ENCODE results near the gene GPATCH1. TPM values are rescaled to one million over a fixed set of nuclear protein-coding genes. Genes with fewer than 3 reads are reported as not detected.

GPATCH1 gene
- total and polyA plus RNA-seq, 9 of the 15 experiments (the other 6 are each of a cell fraction or from before 2014, with no cell fraction given): 3.7 to 9.7 (median 7.7) TPM

DNA sequence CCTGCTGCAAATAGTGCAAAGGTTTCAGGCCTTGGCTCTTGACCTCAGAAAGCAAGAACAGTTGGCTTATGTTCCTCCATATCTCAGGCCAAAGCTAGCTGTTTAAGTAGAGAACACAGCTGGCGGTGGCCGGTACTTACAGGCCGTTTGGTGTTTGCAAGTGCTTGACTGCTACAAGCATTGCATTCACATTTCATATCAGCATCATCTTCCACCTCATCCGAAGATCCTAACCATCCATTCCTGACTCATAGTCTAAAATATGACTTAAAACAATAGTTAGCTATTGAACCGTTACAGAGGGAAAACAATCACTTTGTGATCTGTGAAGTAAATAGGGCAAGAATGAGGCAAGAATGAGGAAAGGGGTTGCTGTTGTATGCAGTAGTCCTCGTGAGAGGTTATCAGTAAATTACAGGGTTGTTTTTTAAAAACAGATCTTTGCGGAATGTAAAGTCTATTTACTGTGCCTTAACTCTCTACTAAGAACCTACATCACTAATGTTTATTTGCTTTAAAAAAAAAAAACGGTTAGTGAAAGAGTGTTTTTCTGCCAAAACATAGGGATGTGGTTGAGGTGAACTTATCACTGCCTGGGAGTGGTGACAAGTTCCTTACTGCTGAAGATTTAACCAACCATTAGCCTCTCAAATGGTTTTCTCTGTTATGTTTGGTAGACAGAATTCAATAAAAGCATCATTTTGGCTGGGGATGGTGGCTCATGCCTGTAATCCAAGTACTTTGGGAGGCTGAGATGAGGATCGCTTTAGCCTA, 29.3 kb downstream of the GPATCH1 start:
- H3K4me1 ChIP-seq (replicated peaks in 1 of 2; ENCODE audit: control insufficient read depth in 2 of 2, insufficient read depth in 2 of 2, low read length in 2 of 2): no peaks in the 10 kb centered on the region
- no peak for FAIRE-seq
- DNase-seq (ENCODE audit: extremely low read depth in 1 of 4, low spot score in 3 of 4): no peak
- H3K9me3 ChIP-seq (replicated peaks; ENCODE audit: control insufficient read depth, insufficient read depth, low read depth, low read length): no peaks in the 10 kb centered on the region
- in situ Hi-C loops (cut with MboI): no loop called here
- BruUV-seq (replicated peaks): no TSS peak
- H3K4me3 ChIP-seq: no peak overlapping the region
- H3K27me3 ChIP-seq (ENCODE audit: control insufficient read depth in 2 of 2, insufficient read depth in 2 of 2, low read length in 2 of 2): no peaks in the 10 kb centered on the region
- H3K9ac ChIP-seq (ENCODE audit: insufficient read depth in 1 of 2, low read depth in 2 of 2, low read length in 2 of 2): no peak overlapping the region
- no peak overlapping the region for H2AFZ ChIP-seq (ENCODE audit: low read depth, low read length)
- intact Hi-C loops (cut with micrococcal nuclease): no loop called here
- H3K79me2 ChIP-seq (ENCODE audit: control insufficient read depth, insufficient read depth, low read length): no peaks in the 10 kb centered on the region
- H3K9me1 ChIP-seq (ENCODE audit: control insufficient read depth, insufficient read depth, low read length): no peaks in the 10 kb centered on the region
- no peak overlapping the region for H3K4me2 ChIP-seq (ENCODE audit: insufficient read depth, low read length)
- peaks cover 58% of the 10 kb centered on the region; the same call in 2 of the 3 replicates for H3K36me3 ChIP-seq (ENCODE audit: control insufficient read depth, insufficient read depth, low read length)
- 78% methylated on average over 9 of the region's 9 CpGs for whole genome bisulfite sequencing (ENCODE audit: insufficient coverage, low coverage, missing lambda C conversion rate)
- no peak for TF ChIP-seq KDM1A (IDR thresholded peaks at IDR 0.05)
- no peak for TF ChIP-seq CEBPG (CRISPR knock-in tag; IDR thresholded peaks at IDR 0.05)
- peak in 1 of 2 experiments; percentile 75; a peak in 2 of 4 replicates for TF ChIP-seq CEBPG (tag; conservative IDR thresholded peaks at IDR 0.05 in 1 of 2, IDR thresholded peaks at IDR 0.05 in 1 of 2)
- ChIA-PET POLR2A (interaction anchor here (0.8 to 1.0 kb wide), 2 partner anchors 8 to 10 kb away, joined by 3 to 8 read pairs; no protein-coding TSS in a partner anchor), CTCF (ENCODE audit: low intra/inter-chr PET ratio) (no interaction called here)
- ATAC-seq: no peak
- no peaks in the 10 kb centered on the region for H4K20me1 ChIP-seq (replicated peaks; ENCODE audit: control insufficient read depth, insufficient read depth, low read length)
- H3K27ac ChIP-seq (ENCODE audit: extremely low read depth, low read depth, low read length): no peak overlapping the region

GRCh38 chr19:33111587-33111986, 30.6 kb downstream of the GPATCH1 start:
- Histone ChIP-seq H3K9me1 (ENCODE audit: control insufficient read depth, insufficient read depth, low read length) (no peaks in the 10 kb centered on the region), H3K4me3 (no peak overlapping the region), H4K20me1 (replicated peaks; ENCODE audit: control insufficient read depth, insufficient read depth, low read length) (no peaks in the 10 kb centered on the region), H3K27ac (ENCODE audit: extremely low read depth, low read depth, low read length) (no peak overlapping the region), H3K4me1 (replicated peaks in 1 of 2; ENCODE audit: control insufficient read depth in 2 of 2, insufficient read depth in 2 of 2, low read length in 2 of 2) (no peaks in the 10 kb centered on the region), H3K4me2 (ENCODE audit: insufficient read depth, low read length) (no peak overlapping the region), H3K79me2 (ENCODE audit: control insufficient read depth, insufficient read depth, low read length) (no peaks in the 10 kb centered on the region), H2AFZ (ENCODE audit: low read depth, low read length) (no peak overlapping the region), H3K9me3 (replicated peaks; ENCODE audit: control insufficient read depth, insufficient read depth, low read depth, low read length) (no peaks in the 10 kb centered on the region), H3K27me3 (ENCODE audit: control insufficient read depth in 2 of 2, insufficient read depth in 2 of 2, low read length in 2 of 2) (no peaks in the 10 kb centered on the region), H3K36me3 (ENCODE audit: control insufficient read depth, insufficient read depth, low read length) (peaks cover 65% of the 10 kb centered on the region; the same call in 2 of the 3 replicates), H3K9ac (ENCODE audit: insufficient read depth in 1 of 2, low read depth in 2 of 2, low read length in 2 of 2) (no peak overlapping the region)
- intact Hi-C loops (cut with micrococcal nuclease): no loop called here
- in situ Hi-C loops (cut with MboI): no loop called here
- POLR2A ChIA-PET: no interaction called here
- FAIRE-seq (no peak), ATAC-seq (no peak), DNase-seq (ENCODE audit: extremely low read depth in 1 of 4, low spot score in 3 of 4) (no peak)
- BruUV-seq (replicated peaks): no TSS peak
- no peak for TF ChIP-seq DMBX1 (CRISPR knock-in tag; IDR thresholded peaks at IDR 0.05; ENCODE audit: borderline replicate concordance)
- CTCF ChIA-PET (ENCODE audit: low intra/inter-chr PET ratio): no interaction called here
- 98% methylated on average over 11 of the region's 11 CpGs for WGBS (ENCODE audit: insufficient coverage, low coverage, missing lambda C conversion rate)

Data from K562 (cell line).